DND-41 (cell line): ENCODE data around the gene MEOX1.

Experiments used
- EZH2 ChIP-seq: IDR thresholded peaks from 3 replicates; pipeline ENCODE4 v1.6.1; 2012; ENCODE audit warnings: borderline replicate concordance, low read depth, mild to moderate bottlenecking, moderate library complexity, low read length, inconsistent platforms; ENCODE audit not compliant: severe bottlenecking
- TF ChIP-seq, protein P1 (sequence below): IDR thresholded peaks from 2 replicates; pipeline ENCODE4 v1.5.1; 2012; ENCODE audit warnings: borderline replicate concordance, low read length, moderate library complexity, mild to moderate bottlenecking; ENCODE audit not compliant: poor library complexity, severe bottlenecking; ENCODE audit errors: extremely low read depth

DNA sequence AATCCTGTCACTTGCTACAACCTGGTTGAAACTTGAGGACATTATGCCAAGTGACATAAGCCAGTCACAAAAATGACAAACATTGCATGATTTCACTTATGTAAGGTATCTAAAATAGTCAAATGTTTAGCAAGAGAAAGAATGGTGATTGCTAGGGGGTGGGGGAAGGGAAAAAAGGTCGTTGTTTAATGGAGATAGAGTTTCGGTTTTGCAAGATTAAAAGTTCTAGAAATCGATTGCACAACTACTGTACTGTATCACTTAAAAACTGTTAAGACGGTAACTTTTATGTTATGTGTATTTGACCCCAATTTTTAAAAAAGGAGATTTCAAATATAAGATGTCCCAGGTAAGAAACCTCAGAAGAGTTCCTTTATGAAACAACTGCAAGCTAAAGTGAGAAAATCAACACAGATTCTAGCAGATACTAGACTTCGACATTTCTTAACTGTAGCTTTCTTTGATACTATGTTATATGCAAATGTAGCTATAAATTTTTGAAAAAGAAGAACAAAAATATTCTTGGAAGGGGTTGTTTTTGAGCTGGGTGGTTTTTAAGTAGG, 5.9 kb downstream of the MEOX1 start:
- TF ChIP-seq, protein P1, sequence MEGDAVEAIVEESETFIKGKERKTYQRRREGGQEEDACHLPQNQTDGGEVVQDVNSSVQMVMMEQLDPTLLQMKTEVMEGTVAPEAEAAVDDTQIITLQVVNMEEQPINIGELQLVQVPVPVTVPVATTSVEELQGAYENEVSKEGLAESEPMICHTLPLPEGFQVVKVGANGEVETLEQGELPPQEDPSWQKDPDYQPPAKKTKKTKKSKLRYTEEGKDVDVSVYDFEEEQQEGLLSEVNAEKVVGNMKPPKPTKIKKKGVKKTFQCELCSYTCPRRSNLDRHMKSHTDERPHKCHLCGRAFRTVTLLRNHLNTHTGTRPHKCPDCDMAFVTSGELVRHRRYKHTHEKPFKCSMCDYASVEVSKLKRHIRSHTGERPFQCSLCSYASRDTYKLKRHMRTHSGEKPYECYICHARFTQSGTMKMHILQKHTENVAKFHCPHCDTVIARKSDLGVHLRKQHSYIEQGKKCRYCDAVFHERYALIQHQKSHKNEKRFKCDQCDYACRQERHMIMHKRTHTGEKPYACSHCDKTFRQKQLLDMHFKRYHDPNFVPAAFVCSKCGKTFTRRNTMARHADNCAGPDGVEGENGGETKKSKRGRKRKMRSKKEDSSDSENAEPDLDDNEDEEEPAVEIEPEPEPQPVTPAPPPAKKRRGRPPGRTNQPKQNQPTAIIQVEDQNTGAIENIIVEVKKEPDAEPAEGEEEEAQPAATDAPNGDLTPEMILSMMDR, result no peak
- TF ChIP-seq EZH2, result no peak
